ENCODE results near the gene CUL2. TPM values are rescaled to one million over a fixed set of nuclear protein-coding genes. Genes with fewer than 3 reads are reported as not detected.

Gene CUL2
- polyA plus RNA-seq, 1 of the 3 experiments (the other 2 are of a cell fraction) = 13.1 TPM

DNA sequence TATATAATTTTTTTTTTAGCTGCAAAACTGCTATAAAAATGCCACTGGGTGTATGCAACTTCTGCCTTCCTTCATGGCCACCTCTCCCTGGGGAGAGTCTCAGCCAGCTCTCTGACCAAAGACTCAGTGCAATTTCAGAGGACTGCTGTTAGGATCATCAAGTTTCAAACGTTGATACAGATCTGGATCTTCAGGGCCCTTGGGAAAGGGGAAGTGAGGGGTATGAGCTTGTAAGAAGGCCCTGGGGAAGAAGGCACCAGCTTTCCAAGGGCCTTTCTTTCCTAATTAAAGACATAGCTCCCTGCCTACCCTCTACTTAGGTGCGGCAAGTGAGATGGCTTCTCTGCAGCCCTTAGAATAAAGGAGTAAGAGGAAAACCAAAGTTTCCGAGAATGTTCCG is 130.4 kb downstream of the CUL2 start:
- no peak overlapping the region for H3K4me3 ChIP-seq (ENCODE audit: low read depth in 2 of 2, low read length in 1 of 2)
- TF ChIP-seq FOXM1 (IDR thresholded peaks at IDR 0.05; ENCODE audit: low read depth) (no peak), RAD21 (IDR thresholded peaks at IDR 0.05; ENCODE audit: low read length) (no peak), TAF1 (IDR thresholded peaks at IDR 0.05; ENCODE audit: borderline replicate concordance, low read depth, low read length) (no peak), TCF12 (IDR thresholded peaks at IDR 0.05) (no peak), JUND (IDR thresholded peaks at IDR 0.05) (no peak), NFIC (IDR thresholded peaks at IDR 0.05; ENCODE audit: borderline replicate concordance) (no peak), POLR2AphosphoS5 (IDR thresholded peaks at IDR 0.05; ENCODE audit: low read depth, low read length) (no peak), FOXJ3 (CRISPR knock-in tag; IDR thresholded peaks at IDR 0.05) (no peak), CHD2 (IDR thresholded peaks at IDR 0.05; ENCODE audit: low read length, partially characterized antibody) (no peak), SIN3A (IDR thresholded peaks at IDR 0.05; ENCODE audit: borderline replicate concordance, low read depth, low read length) (no peak), RXRA (IDR thresholded peaks at IDR 0.05; ENCODE audit: borderline replicate concordance, low read depth) (no peak), NRF1 (IDR thresholded peaks at IDR 0.05; ENCODE audit: low read depth, low read length) (no peak), EP300 (IDR thresholded peaks at IDR 0.05; ENCODE audit: borderline replicate concordance in 1 of 2, low read depth in 1 of 2, low read length in 1 of 2) (no peak)
- TF ChIP-seq, protein P1, sequence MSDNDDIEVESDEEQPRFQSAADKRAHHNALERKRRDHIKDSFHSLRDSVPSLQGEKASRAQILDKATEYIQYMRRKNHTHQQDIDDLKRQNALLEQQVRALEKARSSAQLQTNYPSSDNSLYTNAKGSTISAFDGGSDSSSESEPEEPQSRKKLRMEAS (IDR thresholded peaks at IDR 0.05; ENCODE audit: low read depth) = no peak
- TF ChIP-seq, protein P2, sequence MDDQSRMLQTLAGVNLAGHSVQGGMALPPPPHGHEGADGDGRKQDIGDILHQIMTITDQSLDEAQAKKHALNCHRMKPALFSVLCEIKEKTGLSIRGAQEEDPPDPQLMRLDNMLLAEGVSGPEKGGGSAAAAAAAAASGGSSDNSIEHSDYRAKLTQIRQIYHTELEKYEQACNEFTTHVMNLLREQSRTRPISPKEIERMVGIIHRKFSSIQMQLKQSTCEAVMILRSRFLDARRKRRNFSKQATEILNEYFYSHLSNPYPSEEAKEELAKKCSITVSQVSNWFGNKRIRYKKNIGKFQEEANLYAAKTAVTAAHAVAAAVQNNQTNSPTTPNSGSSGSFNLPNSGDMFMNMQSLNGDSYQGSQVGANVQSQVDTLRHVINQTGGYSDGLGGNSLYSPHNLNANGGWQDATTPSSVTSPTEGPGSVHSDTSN (IDR thresholded peaks at IDR 0.05) = no peak
- H3K9me2 ChIP-seq = no peaks in the 10 kb centered on the region
- no peaks in the 10 kb centered on the region for H3K27me3 ChIP-seq (ENCODE audit: insufficient read depth)
- H3K4me1 ChIP-seq (ENCODE audit: control insufficient read depth in 1 of 2, insufficient read depth in 2 of 2, low read depth in 1 of 2, low read length in 1 of 2) = no peaks in the 10 kb centered on the region
- H3K36me3 ChIP-seq (replicated peaks in 1 of 2; ENCODE audit: control insufficient read depth in 1 of 2, insufficient read depth in 2 of 2, low read length in 1 of 2) = no peaks in the 10 kb centered on the region
- no peaks in the 10 kb centered on the region for H3F3A ChIP-seq (replicated peaks; ENCODE audit: insufficient read depth)
- H3K9ac ChIP-seq = no peak overlapping the region
- no peak for DNase-seq
- no peak overlapping the region for H3K4me2 ChIP-seq
- H4K20me1 ChIP-seq (ENCODE audit: insufficient read depth) = no peaks in the 10 kb centered on the region
- no peak overlapping the region for H3K27ac ChIP-seq (ENCODE audit: low read depth in 2 of 2, low read length in 1 of 2)
- H3K79me2 ChIP-seq (ENCODE audit: insufficient read depth) = no peaks in the 10 kb centered on the region
- H3K9me3 ChIP-seq = no peaks in the 10 kb centered on the region
- whole genome bisulfite sequencing (ENCODE audit: low lambda C conversion rate) = 87% methylated on average over 4 of the region's 4 CpGs
- no peak overlapping the region for H2AFZ ChIP-seq (ENCODE audit: low read depth)
- ChIA-PET CTCF (interaction anchor here (0.6 to 1.2 kb wide), 7 partner anchors 13 to 304 kb away, joined by 3 to 7 read pairs (median 3); no protein-coding TSS in a partner anchor), POLR2A (no interaction called here)

DNA sequence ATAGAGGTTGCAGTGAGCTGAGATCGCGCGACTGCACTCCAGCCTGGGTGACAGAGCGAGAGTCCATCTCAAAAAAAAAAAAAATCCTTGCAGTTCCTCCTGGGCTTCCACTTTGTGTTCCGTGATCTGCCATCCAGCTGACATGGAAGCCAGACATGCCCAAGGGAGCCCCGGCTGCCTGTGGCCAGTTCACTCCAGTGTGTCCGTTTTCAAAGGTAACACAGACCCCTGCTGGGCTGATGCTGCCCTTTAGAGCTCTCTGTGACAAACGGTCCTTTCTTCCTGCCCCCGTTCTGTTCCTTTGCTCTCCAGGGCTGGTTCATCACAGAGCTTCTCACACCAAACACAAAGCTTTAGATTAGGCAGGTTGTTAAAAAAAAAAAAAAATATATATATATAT is 130.8 kb downstream of the CUL2 start:
- Histone ChIP-seq H3K9me3 (no peaks in the 10 kb centered on the region), H4K20me1 (ENCODE audit: insufficient read depth) (no peaks in the 10 kb centered on the region), H3K4me3 (ENCODE audit: low read depth in 2 of 2, low read length in 1 of 2) (no peak overlapping the region), H3K79me2 (ENCODE audit: insufficient read depth) (no peaks in the 10 kb centered on the region), H3K4me2 (no peak overlapping the region), H3K4me1 (ENCODE audit: control insufficient read depth in 1 of 2, insufficient read depth in 2 of 2, low read depth in 1 of 2, low read length in 1 of 2) (no peaks in the 10 kb centered on the region), H3K27me3 (ENCODE audit: insufficient read depth) (no peaks in the 10 kb centered on the region), H3K9me2 (no peaks in the 10 kb centered on the region), H3K9ac (no peak overlapping the region), H3K36me3 (replicated peaks in 1 of 2; ENCODE audit: control insufficient read depth in 1 of 2, insufficient read depth in 2 of 2, low read length in 1 of 2) (no peaks in the 10 kb centered on the region), H2AFZ (ENCODE audit: low read depth) (no peak overlapping the region), H3K27ac (ENCODE audit: low read depth in 2 of 2, low read length in 1 of 2) (no peak overlapping the region), H3F3A (replicated peaks; ENCODE audit: insufficient read depth) (no peaks in the 10 kb centered on the region)
- ChIA-PET POLR2A (no interaction called here), CTCF (interaction anchor here (0.6 to 1.2 kb wide), 7 partner anchors 13 to 304 kb away, joined by 3 to 7 read pairs (median 3); no protein-coding TSS in a partner anchor)
- WGBS (ENCODE audit: low lambda C conversion rate) = 83% methylated on average over 9 of the region's 9 CpGs
- peak; percentile 40 for DNase-seq
- TF ChIP-seq, protein P3, sequence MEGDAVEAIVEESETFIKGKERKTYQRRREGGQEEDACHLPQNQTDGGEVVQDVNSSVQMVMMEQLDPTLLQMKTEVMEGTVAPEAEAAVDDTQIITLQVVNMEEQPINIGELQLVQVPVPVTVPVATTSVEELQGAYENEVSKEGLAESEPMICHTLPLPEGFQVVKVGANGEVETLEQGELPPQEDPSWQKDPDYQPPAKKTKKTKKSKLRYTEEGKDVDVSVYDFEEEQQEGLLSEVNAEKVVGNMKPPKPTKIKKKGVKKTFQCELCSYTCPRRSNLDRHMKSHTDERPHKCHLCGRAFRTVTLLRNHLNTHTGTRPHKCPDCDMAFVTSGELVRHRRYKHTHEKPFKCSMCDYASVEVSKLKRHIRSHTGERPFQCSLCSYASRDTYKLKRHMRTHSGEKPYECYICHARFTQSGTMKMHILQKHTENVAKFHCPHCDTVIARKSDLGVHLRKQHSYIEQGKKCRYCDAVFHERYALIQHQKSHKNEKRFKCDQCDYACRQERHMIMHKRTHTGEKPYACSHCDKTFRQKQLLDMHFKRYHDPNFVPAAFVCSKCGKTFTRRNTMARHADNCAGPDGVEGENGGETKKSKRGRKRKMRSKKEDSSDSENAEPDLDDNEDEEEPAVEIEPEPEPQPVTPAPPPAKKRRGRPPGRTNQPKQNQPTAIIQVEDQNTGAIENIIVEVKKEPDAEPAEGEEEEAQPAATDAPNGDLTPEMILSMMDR (IDR thresholded peaks at IDR 0.05) = no peak
- TF ChIP-seq TAF1 (IDR thresholded peaks at IDR 0.05; ENCODE audit: borderline replicate concordance, low read depth, low read length) (no peak), FOSL2 (IDR thresholded peaks at IDR 0.05; ENCODE audit: borderline replicate concordance, low read depth) (no peak), RCOR1 (IDR thresholded peaks at IDR 0.05; ENCODE audit: low read length) (no peak), SMC3 (IDR thresholded peaks at IDR 0.05; ENCODE audit: low read depth, low read length) (peak; percentile 30; the same call in 1 of the 2 replicates), RAD21 (IDR thresholded peaks at IDR 0.05; ENCODE audit: low read length) (peak; percentile 51)
- TF ChIP-seq, protein P2 (IDR thresholded peaks at IDR 0.05) = no peak

Measured in SK-N-SH (cell line).